Suprapubic skin (tissue), 3 donors: ENCODE measurements around the gene APC.

ENCODE experiments used
- POLR2A ChIP-seq, 2 donors: fragments of 450-650 bp; IDR thresholded peaks; one replicate each; pipeline ENCODE4 v1.6.1; 2017; ENCODE audit warnings: antibody characterized with exemption in 2 of 2, mild to moderate bottlenecking in 2 of 2, moderate library complexity in 2 of 2
- TF ChIP-seq, protein P1 (sequence below), 2 donors: fragments of 200-600 bp in 1 of 2; fragments of 450-650 bp in 1 of 2; sonication (generic) in 1 of 2; IDR thresholded peaks; one replicate each; pipeline ENCODE4 v1.5.1; 2016 to 2019; ENCODE audit warnings: antibody characterized with exemption in 2 of 2, mild to moderate bottlenecking in 1 of 2, moderate library complexity in 1 of 2

DNA sequence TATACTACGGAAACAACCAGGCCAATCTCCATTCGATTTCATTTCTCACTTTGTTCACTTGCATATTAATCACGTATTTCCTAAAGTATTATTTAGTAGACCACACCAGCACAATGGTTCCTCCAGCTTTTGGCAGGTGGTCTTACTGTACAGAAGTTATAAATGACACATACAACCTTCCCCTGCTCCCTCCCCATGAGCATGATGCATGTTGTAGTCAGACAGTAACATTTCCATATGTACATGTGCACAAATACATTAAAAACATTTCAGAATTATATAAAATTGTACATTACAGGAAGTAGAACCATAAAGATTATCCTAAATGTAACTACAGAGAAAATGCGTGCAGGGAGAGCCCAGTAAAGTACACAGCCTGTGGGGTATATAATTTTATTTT, 140.4 kb downstream of the APC start:
- TF ChIP-seq POLR2A (IDR thresholded peaks at IDR 0.05): no peak
- TF ChIP-seq, protein P1, sequence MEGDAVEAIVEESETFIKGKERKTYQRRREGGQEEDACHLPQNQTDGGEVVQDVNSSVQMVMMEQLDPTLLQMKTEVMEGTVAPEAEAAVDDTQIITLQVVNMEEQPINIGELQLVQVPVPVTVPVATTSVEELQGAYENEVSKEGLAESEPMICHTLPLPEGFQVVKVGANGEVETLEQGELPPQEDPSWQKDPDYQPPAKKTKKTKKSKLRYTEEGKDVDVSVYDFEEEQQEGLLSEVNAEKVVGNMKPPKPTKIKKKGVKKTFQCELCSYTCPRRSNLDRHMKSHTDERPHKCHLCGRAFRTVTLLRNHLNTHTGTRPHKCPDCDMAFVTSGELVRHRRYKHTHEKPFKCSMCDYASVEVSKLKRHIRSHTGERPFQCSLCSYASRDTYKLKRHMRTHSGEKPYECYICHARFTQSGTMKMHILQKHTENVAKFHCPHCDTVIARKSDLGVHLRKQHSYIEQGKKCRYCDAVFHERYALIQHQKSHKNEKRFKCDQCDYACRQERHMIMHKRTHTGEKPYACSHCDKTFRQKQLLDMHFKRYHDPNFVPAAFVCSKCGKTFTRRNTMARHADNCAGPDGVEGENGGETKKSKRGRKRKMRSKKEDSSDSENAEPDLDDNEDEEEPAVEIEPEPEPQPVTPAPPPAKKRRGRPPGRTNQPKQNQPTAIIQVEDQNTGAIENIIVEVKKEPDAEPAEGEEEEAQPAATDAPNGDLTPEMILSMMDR (IDR thresholded peaks at IDR 0.05): no peak
